PC-3 (cell line): ENCODE results near the gene CAT. TPM values are rescaled to one million over a fixed set of nuclear protein-coding genes. Genes with fewer than 3 reads are reported as not detected.

Experiments
- ATAC-seq: fragments of 200-7000 bp; cut with Tn5 transposase; 2 replicates; pipeline ENCODE4 v1.9.1; 2020; ENCODE audit warnings: mild to moderate bottlenecking, moderate library complexity
- BruUV-seq: library from RNA; stranded (reverse); fragments of 400-500 nt; replicated peaks from 2 replicates; lab custom pipeline; 2021; lab: Mats Ljungman, UMichigan
- CTCF ChIA-PET: fragments of 300-600 bp; sonication (Branson Sonifier 250); formaldehyde crosslinking; loops from one replicate; lab custom pipeline; 2022; ENCODE audit warnings: antibody characterized with exemption; lab: Charles Lee
- POLR2A ChIA-PET: fragments of 300-600 bp; sonication (Branson Sonifier 250); formaldehyde crosslinking; loops from one replicate; lab custom pipeline; 2022; ENCODE audit warnings: antibody characterized with exemption; ENCODE audit not compliant: unreplicated experiment; lab: Charles Lee
- DNase-seq: peaks from one replicate; pipeline ENCODE4 v3.0.0-alpha.2; 2015
- H2AFZ ChIP-seq: fragments of 300-600 bp; sonication (generic); 2 replicates; pipeline ENCODE4 v1.6.0; 2016; ENCODE audit warnings: antibody characterized with exemption, low read length
- H3F3A ChIP-seq: fragments of 300-600 bp; sonication (generic); one replicate; pipeline ENCODE4 v1.6.0; 2017; ENCODE audit warnings: antibody characterized with exemption, low read length, control low read depth, mild to moderate bottlenecking; ENCODE audit not compliant: unreplicated experiment
- H3K27ac ChIP-seq: fragments of 300-600 bp; sonication (generic); 2 replicates; pipeline ENCODE4 v1.5.1; 2016; ENCODE audit warnings: mild to moderate bottlenecking, low read length
- H3K27me3 ChIP-seq: fragments of 300-600 bp; sonication (generic); 2 replicates; pipeline ENCODE4 v1.6.1; 2016; ENCODE audit warnings: low read length, mixed read lengths
- H3K36me3 ChIP-seq: fragments of 300-600 bp; sonication (generic); 2 replicates; pipeline ENCODE4 v1.6.1; 2016; ENCODE audit warnings: low read depth, mixed run types, low read length, mixed read lengths
- H3K4me1 ChIP-seq: fragments of 300-600 bp; sonication (generic); 2 replicates; pipeline ENCODE4 v1.5.1; 2016; ENCODE audit warnings: low read length; ENCODE audit not compliant: insufficient read depth
- H3K4me2 ChIP-seq: fragments of 300-600 bp; sonication (generic); 2 replicates; pipeline ENCODE4 v1.6.0; 2016; ENCODE audit warnings: low read length
- H3K4me3 ChIP-seq: fragments of 300-600 bp; sonication (generic); 2 replicates; pipeline ENCODE4 v1.5.1; 2016; ENCODE audit warnings: mild to moderate bottlenecking, low read length, mixed read lengths
- H3K79me2 ChIP-seq: fragments of 300-600 bp; sonication (generic); 2 replicates; pipeline ENCODE4 v1.6.1; 2017; ENCODE audit warnings: low read length, mixed read lengths
- H3K9ac ChIP-seq: fragments of 300-600 bp; sonication (generic); 2 replicates; pipeline ENCODE4 v1.6.0; 2016; ENCODE audit warnings: mild to moderate bottlenecking, low read length
- H3K9me2 ChIP-seq: fragments of 300-600 bp; sonication (generic); replicated peaks from 2 replicates; pipeline ENCODE4 v1.6.1; 2016; ENCODE audit warnings: mixed run types, low read length, mixed read lengths
- H3K9me3 ChIP-seq: fragments of 300-600 bp; sonication (generic); 2 replicates; pipeline ENCODE4 v1.6.1; 2016; ENCODE audit warnings: low read length, mixed read lengths
- H4K20me1 ChIP-seq: fragments of 300-600 bp; sonication (generic); 2 replicates; pipeline ENCODE4 v1.6.1; 2016; ENCODE audit warnings: low read length, mixed read lengths
- CTCF ChIP-seq: fragments of 300-600 bp; sonication (generic); conservative IDR thresholded peaks from 2 replicates; pipeline ENCODE4 v1.5.1; 2017; ENCODE audit warnings: antibody characterized with exemption, low read depth, mild to moderate bottlenecking, low read length
- EZH2 ChIP-seq: fragments of 300-600 bp; sonication (generic); IDR thresholded peaks from one replicate; pipeline ENCODE4 v1.6.1; 2017; ENCODE audit warnings: antibody characterized with exemption, mild to moderate bottlenecking, low read length; ENCODE audit not compliant: unreplicated experiment
- EZH2phosphoT487 ChIP-seq: fragments of 300-600 bp; sonication (generic); IDR thresholded peaks from 2 replicates; pipeline ENCODE4 v1.6.1; 2018; ENCODE audit warnings: mild to moderate bottlenecking, antibody characterized with exemption, low read length, borderline replicate concordance
- intact Hi-C: fragments of 100-400 bp; cut with micrococcal nuclease; formaldehyde crosslinking; loops from 2 replicates; pipeline ENCODE4 v1.9.0; 2023
- total RNA-seq: library from RNA; depleted of rRNA; stranded (reverse); fragments of >200 nt; gene quantifications from 2 replicates; pipeline ENCODE4 v1.2.3, GENCODE V29; 2014

Gene CAT
- total RNA-seq, 1 experiment from 2014 or later, result 50.5 TPM

- no peaks in the 10 kb centered on the region for H3F3A ChIP-seq
- H3K36me3 ChIP-seq, result peaks cover 6% of the 10 kb centered on the region; the same call in 1 of the 2 replicates
- H3K9ac ChIP-seq, result no peak overlapping the region
- no peaks in the 10 kb centered on the region for H3K27me3 ChIP-seq
- H3K4me2 ChIP-seq, result no peak overlapping the region
- ATAC-seq (no peak), DNase-seq (no peak)
- peaks cover 7% of the 10 kb centered on the region; the same call in 1 of the 2 replicates for H3K9me3 ChIP-seq
- POLR2A ChIA-PET, result no interaction called here
- TF ChIP-seq EZH2, result no peak
- no peak for TF ChIP-seq CTCF
- no peak for TF ChIP-seq EZH2phosphoT487
- no TSS peak for BruUV-seq
- H3K27ac ChIP-seq, result no peak overlapping the region
- H4K20me1 ChIP-seq, result no peaks in the 10 kb centered on the region
- H3K4me3 ChIP-seq, result no peak overlapping the region
- CTCF ChIA-PET, result no interaction called here
- peaks cover 26% of the 10 kb centered on the region for H3K4me1 ChIP-seq
- no peak overlapping the region for H2AFZ ChIP-seq
- H3K79me2 ChIP-seq, result no peaks in the 10 kb centered on the region
- intact Hi-C loops, result no loop called here
- no peaks in the 10 kb centered on the region for H3K9me2 ChIP-seq
Measured at GRCh38 chr11:34408580-34409172, 30.1 kb upstream of the CAT start.

GRCh38 chr11:34411111-34411510 is 27.6 kb upstream of the CAT start:
- no TSS peak for BruUV-seq
- no peaks in the 10 kb centered on the region for H3F3A ChIP-seq
- TF ChIP-seq EZH2phosphoT487 (no peak), EZH2 (no peak), CTCF (no peak)
- no peak overlapping the region; the same call in 1 of the 2 replicates for H3K27ac ChIP-seq
- ATAC-seq, result no peak
- H2AFZ ChIP-seq, result no peak overlapping the region
- no peaks in the 10 kb centered on the region for H3K9me2 ChIP-seq
- H3K36me3 ChIP-seq, result peaks cover 6% of the 10 kb centered on the region; the same call in 1 of the 2 replicates
- H3K9ac ChIP-seq, result no peak overlapping the region
- H4K20me1 ChIP-seq, result no peaks in the 10 kb centered on the region
- CTCF ChIA-PET, result no interaction called here
- no peaks in the 10 kb centered on the region for H3K79me2 ChIP-seq
- peaks cover 7% of the 10 kb centered on the region; the same call in 1 of the 2 replicates for H3K9me3 ChIP-seq
- DNase-seq, result no peak
- H3K4me1 ChIP-seq, result peaks cover 26% of the 10 kb centered on the region
- POLR2A ChIA-PET, result no interaction called here
- no peaks in the 10 kb centered on the region for H3K27me3 ChIP-seq
- H3K4me2 ChIP-seq, result no peak overlapping the region
- H3K4me3 ChIP-seq, result no peak overlapping the region
- intact Hi-C loops, result no loop called here

- peaks cover 22% of the 10 kb centered on the region for H3K4me1 ChIP-seq
- peak overlapping the region; percentile 17 for H3K27ac ChIP-seq
- H4K20me1 ChIP-seq, result no peaks in the 10 kb centered on the region
- no peak overlapping the region for H3K9ac ChIP-seq
- BruUV-seq, result no TSS peak
- H3K9me3 ChIP-seq, result peaks cover 7% of the 10 kb centered on the region; the same call in 1 of the 2 replicates
- H3K9me2 ChIP-seq, result no peaks in the 10 kb centered on the region
- no peaks in the 10 kb centered on the region for H3K27me3 ChIP-seq
- POLR2A ChIA-PET, result no interaction called here
- no peaks in the 10 kb centered on the region for H3K79me2 ChIP-seq
- CTCF ChIA-PET, result no interaction called here
- TF ChIP-seq CTCF (no peak), EZH2phosphoT487 (no peak), EZH2 (no peak)
- intact Hi-C loops, result no loop called here
- ATAC-seq (peak; percentile 69), DNase-seq (peak; percentile 60)
- no peak overlapping the region for H3K4me3 ChIP-seq
- H3F3A ChIP-seq, result no peaks in the 10 kb centered on the region
- no peak overlapping the region for H2AFZ ChIP-seq
- no peak overlapping the region for H3K4me2 ChIP-seq
- peaks cover 6% of the 10 kb centered on the region; the same call in 1 of the 2 replicates for H3K36me3 ChIP-seq
Measured at GRCh38 chr11:34411791-34412190, 26.9 kb upstream of the CAT start.
